HG02852 (cell line): ENCODE measurements around the gene DDR2.
A peak's percentile ranks its signal among the peaks of the same experiment; 100 is the strongest.

Experiments
- ATAC-seq: cut with Tn5 transposase; IDR thresholded peaks from one replicate; pipeline ENCODE4 v1.9.1; 2021; ENCODE audit warnings: mild to moderate bottlenecking, moderate library complexity; ENCODE audit not compliant: unreplicated experiment

Gene DDR2

DNA sequence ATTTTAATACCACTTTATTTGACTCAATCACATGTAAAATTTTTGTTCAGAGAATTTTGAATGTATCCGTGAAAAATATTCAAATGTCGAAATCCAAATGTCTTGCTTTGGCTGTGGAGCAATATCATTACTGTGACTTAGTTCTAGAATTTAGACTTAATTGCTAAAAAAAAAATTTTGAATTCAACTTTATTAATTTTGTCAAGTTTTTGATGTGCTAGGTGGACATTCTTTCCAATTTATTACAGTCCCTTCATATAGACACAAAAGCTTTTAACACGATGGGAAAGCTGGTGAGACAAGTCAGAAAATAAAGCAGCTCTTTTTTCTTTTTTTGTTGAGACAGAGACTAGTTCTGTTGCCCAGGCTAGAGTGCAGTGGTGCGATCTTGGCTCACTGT lies 62.6 kb downstream of the DDR2 start:
- ATAC-seq, result no peak

DNA sequence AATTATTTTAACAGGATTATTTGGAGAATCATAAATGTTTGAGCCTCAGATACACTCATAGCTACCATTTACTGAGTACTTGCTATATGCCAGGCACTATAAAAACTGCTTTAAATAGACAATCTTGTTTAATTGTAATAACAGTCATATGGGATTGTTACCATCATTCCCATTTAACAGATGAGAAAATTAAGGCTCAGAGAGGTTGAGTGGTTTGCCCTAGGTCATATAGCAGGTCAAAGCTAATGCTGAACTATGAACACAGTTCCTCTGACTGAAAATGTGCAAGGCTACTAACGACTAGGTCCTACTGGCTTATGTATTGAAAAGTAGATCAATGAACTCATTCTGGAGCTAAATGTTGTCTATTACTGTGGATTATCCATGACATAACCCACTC lies 63.4 kb downstream of the DDR2 start:
- no peak for ATAC-seq

DNA sequence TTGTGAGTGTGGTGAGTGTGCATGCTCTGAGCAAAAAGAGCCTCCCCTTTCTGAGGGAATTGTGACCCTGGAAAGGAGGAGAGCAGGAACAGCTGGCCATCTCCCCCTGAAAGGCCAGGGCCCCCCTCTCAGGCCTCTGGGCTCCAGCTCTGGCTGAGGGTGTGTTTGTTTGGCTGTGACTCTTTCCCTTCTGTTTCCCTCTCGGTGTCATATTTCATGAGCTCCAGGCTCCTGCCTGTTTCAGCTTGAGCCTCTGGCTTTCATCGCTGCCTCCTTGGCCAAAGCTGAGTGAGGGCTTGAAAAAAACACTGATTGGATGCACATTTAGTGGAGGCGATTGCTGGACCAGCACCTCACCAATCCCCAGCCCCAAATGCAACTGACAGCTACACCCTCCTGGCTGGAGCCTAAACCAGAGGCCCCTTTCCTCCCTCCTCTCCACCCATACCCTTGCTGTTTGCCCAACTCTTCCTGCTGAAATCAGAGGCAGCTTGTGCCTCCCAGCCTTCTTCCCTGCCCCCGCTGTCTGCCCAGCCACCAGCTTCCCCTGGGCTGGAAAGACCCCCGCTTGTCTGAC lies 64.1 kb downstream of the DDR2 start:
- ATAC-seq, result no peak

- ATAC-seq, result peak; percentile 65
Measured at GRCh38 chr1:162697140-162697895, 65.1 kb downstream of the DDR2 start.

DNA sequence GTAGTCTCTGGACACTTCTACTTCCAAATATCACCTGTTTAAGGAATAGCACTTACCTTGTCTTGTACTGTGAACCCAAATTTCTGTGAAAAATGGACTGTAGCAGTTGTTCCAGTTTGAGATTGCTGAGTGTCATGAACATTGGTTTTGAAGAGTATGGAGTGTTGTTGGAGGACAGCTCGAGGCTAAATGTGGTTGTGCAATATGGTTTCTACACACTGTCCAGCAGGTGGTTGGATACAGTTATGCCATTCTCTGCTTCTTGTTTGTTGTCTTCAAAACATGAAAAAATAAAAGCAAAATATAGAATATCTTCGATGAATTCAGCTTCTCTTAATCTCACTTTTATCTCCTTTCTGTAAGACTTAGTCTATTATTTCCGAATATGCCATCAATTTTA lies 67.1 kb downstream of the DDR2 start:
- no peak for ATAC-seq

DNA sequence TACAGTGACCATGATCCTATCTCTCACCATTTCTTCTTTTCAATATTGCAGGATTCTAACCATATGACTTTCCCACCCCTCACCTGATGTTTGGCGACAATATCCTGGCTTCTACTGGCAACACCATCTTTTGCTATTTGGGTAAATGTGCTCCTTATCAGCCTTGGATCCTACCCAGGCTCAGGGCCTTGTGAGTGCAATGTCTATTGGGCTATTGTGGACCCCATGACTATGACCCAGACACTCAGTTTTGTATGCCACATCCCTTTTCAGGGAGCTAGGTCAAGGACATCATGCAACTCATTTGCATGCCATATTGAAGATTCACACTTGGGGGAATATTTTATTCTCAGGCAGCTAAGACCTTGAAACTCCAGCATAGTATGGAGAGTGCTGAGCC lies 67.9 kb downstream of the DDR2 start:
- ATAC-seq, result no peak

DNA sequence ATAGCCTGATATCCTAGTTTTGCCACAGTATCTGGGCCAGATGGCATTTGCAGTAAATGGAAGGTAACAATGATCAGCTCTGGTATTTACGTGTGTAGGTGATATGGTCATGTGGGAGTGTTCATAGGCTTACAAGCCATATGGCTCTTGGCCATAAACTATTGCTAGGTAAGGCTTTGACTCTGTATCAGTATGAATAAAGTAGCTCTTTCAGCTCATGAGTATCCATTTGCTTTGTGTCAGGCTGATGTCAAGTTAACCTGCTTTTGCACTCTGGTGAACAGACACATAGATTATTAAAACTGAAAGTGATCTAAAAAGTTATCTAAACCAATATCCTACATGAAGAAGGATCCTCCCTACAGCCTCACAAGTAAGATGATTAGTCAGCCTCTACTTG lies 69.0 kb downstream of the DDR2 start:
- ATAC-seq, result no peak

- ATAC-seq, result no peak
Measured at GRCh38 chr1:162702628-162703027, 70.4 kb downstream of the DDR2 start.

DNA sequence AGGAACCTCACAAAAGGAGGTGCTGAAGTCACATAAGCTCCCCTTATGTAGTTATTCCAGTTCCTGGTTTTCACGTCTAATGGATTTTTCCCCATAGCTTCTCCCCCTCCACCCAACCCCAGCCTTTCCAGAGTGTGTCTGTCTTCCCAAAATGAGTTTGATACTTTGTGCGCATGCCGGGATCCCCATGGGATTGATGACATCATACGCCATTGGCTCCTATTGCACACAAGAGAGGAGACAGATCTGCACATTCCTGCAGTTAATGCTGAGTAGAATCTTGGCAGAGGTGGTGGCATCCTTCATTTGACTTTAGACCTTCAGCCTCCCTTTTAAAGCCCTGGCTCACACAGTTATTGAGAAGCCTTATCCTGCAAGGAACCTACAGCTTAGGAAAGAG lies 71.4 kb downstream of the DDR2 start:
- no peak for ATAC-seq

DNA sequence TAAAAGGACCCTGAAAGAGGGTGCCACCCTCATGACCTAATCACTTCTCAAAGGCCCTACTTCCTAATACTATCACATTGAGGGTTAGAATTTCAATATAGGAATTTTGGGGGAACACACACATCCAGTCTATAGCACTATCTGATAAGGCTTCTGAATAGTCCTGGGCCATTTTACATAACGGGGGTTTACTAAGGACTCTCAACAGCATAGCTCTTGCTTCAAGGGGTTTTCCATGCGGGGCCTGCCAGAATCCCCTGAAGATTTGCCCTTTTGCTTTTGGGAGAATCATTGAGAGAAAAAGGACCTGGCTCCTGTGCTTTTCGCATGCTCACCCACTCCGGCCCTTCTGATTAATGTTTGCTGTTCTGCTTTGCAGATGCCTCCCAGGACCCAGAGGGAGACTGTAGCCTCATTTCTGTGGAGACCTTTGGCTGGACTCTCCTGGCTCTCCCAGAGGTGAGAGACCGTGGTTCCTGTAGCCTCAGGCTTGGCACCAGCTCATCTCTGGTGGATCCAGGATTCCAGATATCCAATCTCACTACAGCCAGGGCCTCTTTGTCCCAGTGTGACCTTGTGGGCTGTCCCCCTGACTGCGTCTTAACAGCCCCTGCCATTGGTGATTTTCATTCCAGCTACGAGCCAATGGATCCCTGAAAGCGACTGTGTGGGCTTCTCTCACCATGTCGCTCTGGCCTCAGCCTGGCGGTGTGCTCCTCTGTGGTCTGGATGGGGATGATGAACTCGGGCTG lies 72.6 kb downstream of the DDR2 start:
- ATAC-seq, result no peak

DNA sequence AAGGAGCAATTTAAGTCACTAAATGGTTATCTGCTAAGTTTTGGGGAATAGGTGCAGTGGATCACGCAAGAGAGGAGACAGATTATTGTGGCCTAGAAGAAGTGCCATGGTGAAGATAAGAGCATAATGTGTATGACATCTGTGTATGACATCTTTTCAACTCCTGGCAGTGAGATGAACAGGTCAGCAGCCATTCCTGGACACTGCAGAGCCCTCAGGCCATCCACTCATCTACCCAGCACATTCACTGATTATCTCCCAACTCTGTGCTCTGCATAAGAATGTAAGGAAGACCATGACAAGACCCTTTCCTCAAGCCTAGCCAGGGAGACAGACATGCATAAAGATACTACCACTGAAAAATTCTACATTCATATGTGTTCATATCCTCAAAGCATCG lies 73.7 kb downstream of the DDR2 start:
- no peak for ATAC-seq

DNA sequence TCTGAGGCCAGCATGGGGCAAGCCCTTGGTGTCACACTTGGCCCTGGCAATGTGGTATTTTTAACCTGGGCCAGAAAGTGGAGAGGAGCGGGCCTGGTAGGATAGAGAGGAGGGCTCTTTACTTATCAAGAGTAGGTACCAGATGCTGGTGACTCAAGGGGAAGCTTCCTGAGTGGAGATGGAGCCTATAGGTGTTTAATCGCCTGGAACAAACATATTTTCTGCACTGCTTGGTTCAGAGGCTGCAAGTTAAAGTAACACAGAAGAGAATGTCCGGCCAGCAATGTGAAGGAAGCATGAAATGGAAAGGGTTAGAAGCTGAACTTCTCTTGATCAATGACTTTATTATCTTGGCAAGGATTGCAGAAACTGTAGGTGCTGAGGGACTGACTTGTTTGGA lies 74.3 kb downstream of the DDR2 start:
- no peak for ATAC-seq

GRCh38 chr1:162708286-162708685 lies 76.0 kb downstream of the DDR2 start:
- no peak for ATAC-seq

DNA sequence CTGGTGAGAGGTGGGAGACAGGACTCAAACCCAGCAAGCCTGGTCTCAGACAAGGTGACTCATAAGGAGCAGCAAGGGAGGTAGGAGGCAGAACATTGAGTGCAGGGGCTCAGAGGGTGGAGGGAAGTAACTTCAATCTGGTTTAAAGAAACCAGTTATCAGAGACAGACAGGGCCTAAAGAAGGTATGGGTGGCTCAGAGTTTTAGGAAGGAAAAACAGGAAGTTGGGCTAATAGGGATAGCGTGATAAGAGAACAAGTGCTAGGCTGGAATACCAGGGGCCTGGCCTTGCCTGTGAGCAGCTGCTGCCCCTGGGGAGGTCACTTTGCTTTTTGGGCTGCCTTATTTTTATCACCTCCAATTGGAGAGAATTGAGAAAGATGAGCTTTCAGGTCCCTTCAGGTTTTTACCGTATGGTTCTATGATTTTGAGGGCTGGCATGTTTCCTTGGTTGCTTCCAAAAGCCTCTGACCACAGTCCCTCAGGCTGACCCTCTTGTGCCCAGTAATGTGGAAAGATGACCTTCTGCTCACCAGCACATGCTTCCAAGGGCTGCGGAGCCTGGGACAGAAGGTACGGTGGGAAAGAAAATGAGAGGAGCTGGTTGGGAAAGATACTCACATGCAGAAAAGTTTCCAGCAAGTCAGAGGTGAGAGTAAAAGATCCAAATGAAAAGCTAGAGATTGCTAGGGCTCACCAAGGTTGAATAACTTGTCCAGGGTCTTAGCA lies 77.0 kb downstream of the DDR2 start:
- peak; percentile 48 for ATAC-seq

GRCh38 chr1:162709870-162710269 lies 77.6 kb downstream of the DDR2 start:
- ATAC-seq, result no peak

DNA sequence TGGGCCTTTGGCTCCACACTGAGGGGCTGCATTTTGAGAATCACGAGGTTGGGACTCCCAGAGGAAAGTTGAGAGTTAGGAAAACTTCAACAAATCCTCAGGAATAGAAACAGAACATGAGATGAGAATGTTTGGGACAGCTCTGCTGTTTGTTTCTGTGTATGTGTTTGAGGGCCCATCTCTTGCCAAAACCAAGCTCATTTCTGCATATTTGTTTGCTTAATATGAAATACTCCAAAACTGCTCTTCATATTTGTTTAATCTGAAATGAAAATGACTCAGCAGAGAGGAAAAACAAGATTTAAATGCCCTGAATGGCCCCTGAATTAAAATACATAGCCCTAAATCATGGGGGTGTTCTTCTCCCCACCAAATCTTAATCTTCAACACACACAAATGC lies 78.1 kb downstream of the DDR2 start:
- no peak for ATAC-seq

- no peak for ATAC-seq
Measured at GRCh38 chr1:162710780-162711465, 78.7 kb downstream of the DDR2 start.

- ATAC-seq, result no peak
Measured at GRCh38 chr1:162712317-162713029, 80.2 kb downstream of the DDR2 start.

- ATAC-seq, result no peak
Measured at GRCh38 chr1:162716123-162716522, 83.9 kb downstream of the DDR2 start.

GRCh38 chr1:162716552-162716951 lies 84.3 kb downstream of the DDR2 start:
- ATAC-seq, result no peak
